SIG-M5 (cell line): ENCODE data around the gene NRN1L.
"Not testable (repeated sequence)": the region's sequence is repeated elsewhere in the genome, so short reads cannot be mapped to it uniquely, and the experiment has no call there.

Experiments
- DNase-seq: peaks from one replicate; lab custom pipeline; 2025; lab: John Stamatoyannopoulos, UW

The NRN1L gene

GRCh38 chr16:67883146-67883871, 1.4 kb upstream of the NRN1L start:
- no peak for DNase-seq

- DNase-seq = no peak
These were observed 818 bp upstream of the NRN1L start for GRCh38 chr16:67883872-67884261.

GRCh38 chr16:67885545-67885944, 860 bp downstream of the NRN1L start:
- no peak for DNase-seq

- DNase-seq = no peak
These were observed 1.3 kb downstream of the NRN1L start for GRCh38 chr16:67885976-67886375.

GRCh38 chr16:67886387-67886786, 1.7 kb downstream of the NRN1L start:
- no peak for DNase-seq

- DNase-seq = no peak
These were observed 3.6 kb downstream of the NRN1L start for GRCh38 chr16:67888331-67888730.

GRCh38 chr16:67892375-67892774, 7.7 kb downstream of the NRN1L start:
- no peak for DNase-seq

- DNase-seq = peak; percentile 32
These were observed 8.4 kb downstream of the NRN1L start, which contains the start of gene PSKH1 for GRCh38 chr16:67892899-67893742. Gene PSKH1 (plus strand): TSS chr16:67893254. CDS start chr16:67908750, 15,496 bp downstream.

GRCh38 chr16:67893743-67894399, 9.2 kb downstream of the NRN1L start:
- no peak for DNase-seq

- no peak for DNase-seq
These were observed 12.5 kb downstream of the NRN1L start for GRCh38 chr16:67897231-67897630.

- DNase-seq = no peak
These were observed 17.0 kb downstream of the NRN1L start for GRCh38 chr16:67901734-67902133.

GRCh38 chr16:67902831-67903230, 18.1 kb downstream of the NRN1L start:
- no peak for DNase-seq

GRCh38 chr16:67907397-67908180, 22.9 kb downstream of the NRN1L start:
- no peak for DNase-seq

- DNase-seq = no peak
These were observed 24.5 kb downstream of the NRN1L start for GRCh38 chr16:67909056-67909742.

- DNase-seq = no peak
These were observed 25.5 kb downstream of the NRN1L start for GRCh38 chr16:67910158-67910557.

GRCh38 chr16:67914758-67915495, 30.2 kb downstream of the NRN1L start:
- DNase-seq = no peak

- DNase-seq = not testable (repeated sequence)
These were observed 30.7 kb downstream of the NRN1L start for GRCh38 chr16:67915496-67915769.

GRCh38 chr16:67915831-67916723, 31.4 kb downstream of the NRN1L start:
- no peak for DNase-seq

- DNase-seq = no peak
These were observed 32.6 kb downstream of the NRN1L start for GRCh38 chr16:67917140-67917851.
